DND-41 (cell line): ENCODE data around the gene EDNRA.

Source experiments
- ATAC-seq: fragments of 200-7000 bp; cut with Tn5 transposase; 3 replicates; pipeline ENCODE4 v1.9.1; 2021; ENCODE audit warnings: low read depth; ENCODE audit not compliant: insufficient read depth
- DNase-seq: peaks from one replicate; pipeline ENCODE4 v3.0.0-alpha.2; 2020
- H2AFZ ChIP-seq: 2 replicates; pipeline ENCODE4 v1.6.0; 2012; ENCODE audit warnings: low read depth, low read length
- H3K27ac ChIP-seq: 2 replicates; pipeline ENCODE4 v1.5.1; 2012; ENCODE audit warnings: low read length, inconsistent platforms
- H3K27me3 ChIP-seq: fragments of 200-600 bp; sonication (generic); 2 replicates; pipeline ENCODE4 v1.6.0; 2012; ENCODE audit warnings: low read length, mild to moderate bottlenecking, inconsistent platforms; ENCODE audit not compliant: insufficient read depth, poor library complexity
- H3K36me3 ChIP-seq: 2 replicates; pipeline ENCODE4 v1.5.1; 2012; ENCODE audit warnings: low read length, inconsistent platforms; ENCODE audit not compliant: insufficient read depth
- H3K4me1 ChIP-seq: 2 replicates; pipeline ENCODE4 v1.5.1; 2012; ENCODE audit warnings: mild to moderate bottlenecking, low read length; ENCODE audit not compliant: insufficient read depth
- H3K4me2 ChIP-seq: 2 replicates; pipeline ENCODE4 v1.6.0; 2012; ENCODE audit warnings: mild to moderate bottlenecking, moderate library complexity, low read length, inconsistent platforms; ENCODE audit not compliant: insufficient read depth
- H3K4me3 ChIP-seq, 2 experiments: fragments of 200-600 bp in 1 of 2; shearing (Covaris generic) in 1 of 2; 2 replicates each; pipeline ENCODE4 v1.5.1; 2012 to 2016; ENCODE audit warnings: inconsistent platforms in 2 of 2, low read length in 2 of 2, mild to moderate bottlenecking in 2 of 2, low read depth in 1 of 2, moderate library complexity in 1 of 2
- H3K79me2 ChIP-seq: 2 replicates; pipeline ENCODE4 v1.6.0; 2012; ENCODE audit warnings: low read length, inconsistent platforms; ENCODE audit not compliant: insufficient read depth
- H3K9ac ChIP-seq: 2 replicates; pipeline ENCODE4 v1.6.0; 2012; ENCODE audit warnings: low read depth, mild to moderate bottlenecking, inconsistent platforms, low read length, moderate library complexity
- H3K9me3 ChIP-seq: 2 replicates; pipeline ENCODE4 v1.5.1; 2012; ENCODE audit warnings: low read length, moderate library complexity, mild to moderate bottlenecking, inconsistent platforms; ENCODE audit not compliant: insufficient read depth, severe bottlenecking
- H4K20me1 ChIP-seq: 2 replicates; pipeline ENCODE4 v1.6.0; 2012; ENCODE audit warnings: low read length; ENCODE audit not compliant: insufficient read depth
- CTCF ChIP-seq: IDR thresholded peaks from 2 replicates; pipeline ENCODE4 v1.5.1; 2012; ENCODE audit warnings: borderline replicate concordance, low read length, moderate library complexity, mild to moderate bottlenecking; ENCODE audit not compliant: poor library complexity, severe bottlenecking; ENCODE audit errors: extremely low read depth
- EZH2 ChIP-seq: IDR thresholded peaks from 3 replicates; pipeline ENCODE4 v1.6.1; 2012; ENCODE audit warnings: borderline replicate concordance, low read depth, mild to moderate bottlenecking, moderate library complexity, low read length, inconsistent platforms; ENCODE audit not compliant: severe bottlenecking

Gene EDNRA

GRCh38 chr4:147498031-147498660 is 17.2 kb downstream of the EDNRA start:
- no peaks in the 10 kb centered on the region for H3K9me3 ChIP-seq
- TF ChIP-seq CTCF (no peak), EZH2 (no peak)
- H4K20me1 ChIP-seq: no peaks in the 10 kb centered on the region
- H3K4me2 ChIP-seq: no peak overlapping the region
- DNase-seq (no peak), ATAC-seq (no peak)
- H3K36me3 ChIP-seq: no peaks in the 10 kb centered on the region
- H3K27me3 ChIP-seq: no peaks in the 10 kb centered on the region
- H2AFZ ChIP-seq: no peak overlapping the region
- H3K79me2 ChIP-seq: no peaks in the 10 kb centered on the region
- no peaks in the 10 kb centered on the region for H3K4me1 ChIP-seq
- no peak overlapping the region for H3K27ac ChIP-seq
- no peak overlapping the region for H3K9ac ChIP-seq
- no peak overlapping the region for H3K4me3 ChIP-seq

GRCh38 chr4:147508346-147508745 is 27.4 kb downstream of the EDNRA start:
- no peak overlapping the region for H3K27ac ChIP-seq
- no peaks in the 10 kb centered on the region for H4K20me1 ChIP-seq
- ATAC-seq (no peak), DNase-seq (no peak)
- H3K9ac ChIP-seq: no peak overlapping the region
- peaks cover 3% of the 10 kb centered on the region for H3K27me3 ChIP-seq
- TF ChIP-seq EZH2: no peak
- TF ChIP-seq CTCF: no peak
- H3K4me3 ChIP-seq: no peak overlapping the region
- H2AFZ ChIP-seq: no peak overlapping the region
- no peak overlapping the region for H3K4me2 ChIP-seq
- H3K4me1 ChIP-seq: no peaks in the 10 kb centered on the region
- no peaks in the 10 kb centered on the region for H3K9me3 ChIP-seq
- H3K36me3 ChIP-seq: no peaks in the 10 kb centered on the region
- no peaks in the 10 kb centered on the region for H3K79me2 ChIP-seq

- TF ChIP-seq EZH2: no peak
- no peak for TF ChIP-seq CTCF
Measured at GRCh38 chr4:147509386-147509785, 28.5 kb downstream of the EDNRA start.

More at GRCh38 chr4:147509386-147509785, 28.5 kb downstream of the EDNRA start:
- ATAC-seq: no peak
- Histone ChIP-seq H4K20me1 (no peaks in the 10 kb centered on the region), H2AFZ (no peak overlapping the region), H3K4me3 (no peak overlapping the region), H3K27me3 (peaks cover 3% of the 10 kb centered on the region), H3K9ac (no peak overlapping the region), H3K9me3 (no peaks in the 10 kb centered on the region), H3K79me2 (no peaks in the 10 kb centered on the region), H3K4me1 (no peaks in the 10 kb centered on the region), H3K4me2 (no peak overlapping the region), H3K27ac (no peak overlapping the region), H3K36me3 (no peaks in the 10 kb centered on the region)
- no peak for DNase-seq
